Pancreas (tissue), 10 donors: ENCODE results near the gene ZNF48. TPM values are rescaled to one million over a fixed set of nuclear protein-coding genes. Genes with fewer than 3 reads are reported as not detected.
A peak's percentile ranks its signal among the peaks of the same experiment; 100 is the strongest.

ENCODE experiments used
- ATAC-seq, 4 donors: fragments of 200-7000 bp; cut with Tn5 transposase; one replicate each; pipeline versions ENCODE4 v1.8.0 to v1.9.1; 2020; ENCODE audit warnings: mild to moderate bottlenecking in 4 of 4, moderate library complexity in 4 of 4
- DNase-seq, 6 donors: peaks; one replicate each; pipeline ENCODE4 v3.0.0-alpha.2; 2020
- FAIRE-seq: peaks from 2 replicates; lab custom pipeline; 2012; peaks lifted over from hg19 to GRCh38; lab: Jason Lieb, UNC
- H3K27ac ChIP-seq, 4 donors: fragments of 200-600 bp; sonication (generic); 1 replicate in 3 of 4; 2 replicates in 1 of 4; pipeline versions ENCODE4 v1.5.0 to v1.8.0; 2020
- H3K27me3 ChIP-seq, 4 donors: fragments of 200-600 bp; one replicate each; pipeline ENCODE4 v1.8.0; 2021
- H3K36me3 ChIP-seq, 3 donors: fragments of 200-600 bp; sonication (generic) in 1 of 3; one replicate each; pipeline versions ENCODE4 v1.5.0 to v1.8.0; 2020 to 2021
- H3K4me1 ChIP-seq, 3 donors: fragments of 200-600 bp; one replicate each; pipeline ENCODE4 v1.8.0; 2021
- H3K4me3 ChIP-seq, 4 donors: fragments of 200-600 bp; sonication (generic) in 2 of 4; one replicate each; pipeline versions ENCODE4 v1.5.0 to v1.8.0; 2020 to 2021
- H3K9me3 ChIP-seq, 4 donors: fragments of 200-600 bp; one replicate each; pipeline ENCODE4 v1.8.0; 2021
- WGBS, 2 donors: extraction: QIAGEN DNeasy Blood & Tissue Kit; methylation state at CpG; one replicate each; pipeline ENCODE4 v1.1.7; 2013; 5-methylcytosine and 5-hydroxymethylcytosine counted together
- intact Hi-C, 3 donors: fragments of 100-400 bp; cut with DNase I; formaldehyde crosslinking; loops; one replicate each; pipeline versions ENCODE4 v1.11.1 to v1.14.2; 2022
- polyA plus RNA-seq, 2 donors: library from polyadenylated mRNA; stranded (reverse); fragments of 200-250 nt; gene quantifications; one replicate each; pipeline ENCODE4 v1.2.3, GENCODE V29; 2013
- total RNA-seq, 6 donors: library from RNA; stranded (reverse); fragmentation: NEBNext Ultra II Directional in 4 of 6; extraction: Animal tissue kit (Norgen Biotek cat#: 25700) in 4 of 6; gene quantifications; one replicate each; pipeline versions ENCODE4 v1.2.1 to v1.2.4, GENCODE V29; 2021 to 2023
- TF ChIP-seq, protein P1 (sequence below), 4 donors: fragments of 200-600 bp; sonication (generic) in 3 of 4; IDR thresholded peaks; one replicate each; pipeline versions ENCODE4 v1.5.0 to v1.8.0; 2021; ENCODE audit warnings: antibody characterized with exemption in 4 of 4
- donor health status: healthy with polysubstance abuse.
- donor health status: DM: no; HTN: no; CAD: no; lungs with moderate emphysema.
- donor health status: DM: no; HTN: no; CAD: no.
- donor health status: control.
- donor health status: control.
- donor health status: Bipolar disorder and iron deficiency.
- donor health status: DM: yes; HTN: yes; CAD: no.
- donor health status: DM: no; HTN: no; CAD: no.
- donor health status: DM: no; HTN: no; CAD: no.
- donor health status: DM: yes; HTN: yes; CAD: no.

ZNF48 gene
- total and polyA plus RNA-seq, 8 donors: 3.1 to 6.5 (median 4.6) TPM

DNA sequence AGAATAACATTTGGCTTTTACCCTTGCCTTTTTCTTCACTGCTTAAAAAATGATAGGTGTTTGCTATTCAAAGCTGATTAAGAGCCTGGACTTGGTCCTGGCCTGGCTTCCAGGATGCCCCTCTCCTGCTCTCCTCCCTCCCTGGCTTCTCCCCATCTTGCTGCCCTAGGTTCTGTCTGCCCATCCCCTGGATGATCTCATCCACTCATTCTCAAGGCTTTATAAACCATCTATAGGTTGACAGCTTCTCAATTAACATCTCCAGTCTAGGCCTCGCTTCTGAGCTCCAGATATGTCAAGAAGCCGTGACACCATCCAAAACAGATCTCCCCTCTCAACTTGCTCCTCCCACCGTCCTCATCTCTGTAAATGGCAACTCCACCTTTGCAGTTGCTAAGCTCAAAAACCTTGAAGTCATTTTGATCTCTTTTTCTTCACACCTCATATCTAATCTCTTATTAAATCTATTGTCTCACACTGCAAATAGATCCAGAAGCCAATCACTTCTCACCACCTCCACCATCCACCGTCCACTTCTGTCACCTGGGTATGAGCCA is 20.9 kb downstream of the ZNF48 start:
- intact Hi-C loops: no loop called here

GRCh38 chr16:30416624-30417528 is 21.7 kb downstream of the ZNF48 start:
- DNase-seq: no peak
- H3K4me1 ChIP-seq: peaks cover 19 to 25% (median 20%) of the 10 kb centered on the region in 3 donors
- H3K4me3 ChIP-seq: peak overlapping the region; percentile 40 to 66 (median 50)
- intact Hi-C loops: no loop called here
- TF ChIP-seq, protein P1, sequence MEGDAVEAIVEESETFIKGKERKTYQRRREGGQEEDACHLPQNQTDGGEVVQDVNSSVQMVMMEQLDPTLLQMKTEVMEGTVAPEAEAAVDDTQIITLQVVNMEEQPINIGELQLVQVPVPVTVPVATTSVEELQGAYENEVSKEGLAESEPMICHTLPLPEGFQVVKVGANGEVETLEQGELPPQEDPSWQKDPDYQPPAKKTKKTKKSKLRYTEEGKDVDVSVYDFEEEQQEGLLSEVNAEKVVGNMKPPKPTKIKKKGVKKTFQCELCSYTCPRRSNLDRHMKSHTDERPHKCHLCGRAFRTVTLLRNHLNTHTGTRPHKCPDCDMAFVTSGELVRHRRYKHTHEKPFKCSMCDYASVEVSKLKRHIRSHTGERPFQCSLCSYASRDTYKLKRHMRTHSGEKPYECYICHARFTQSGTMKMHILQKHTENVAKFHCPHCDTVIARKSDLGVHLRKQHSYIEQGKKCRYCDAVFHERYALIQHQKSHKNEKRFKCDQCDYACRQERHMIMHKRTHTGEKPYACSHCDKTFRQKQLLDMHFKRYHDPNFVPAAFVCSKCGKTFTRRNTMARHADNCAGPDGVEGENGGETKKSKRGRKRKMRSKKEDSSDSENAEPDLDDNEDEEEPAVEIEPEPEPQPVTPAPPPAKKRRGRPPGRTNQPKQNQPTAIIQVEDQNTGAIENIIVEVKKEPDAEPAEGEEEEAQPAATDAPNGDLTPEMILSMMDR (IDR thresholded peaks at IDR 0.05): no peak
- no peak for FAIRE-seq
- peak overlapping the region; percentile 70 to 91 (median 90) for H3K27ac ChIP-seq
- ATAC-seq: no peak
- H3K9me3 ChIP-seq: no peaks in the 10 kb centered on the region
- H3K27me3 ChIP-seq: no peaks in the 10 kb centered on the region
- no peaks in the 10 kb centered on the region for H3K36me3 ChIP-seq
- WGBS, 2 donors: 59 to 60% methylated on average over 18 of the region's 18 CpGs

More for the DNA sequence above, 20.9 kb downstream of the ZNF48 start:
- no peak for ATAC-seq
- 84 to 85% methylated on average over 4 of the region's 4 CpGs for WGBS, 2 donors
- TF ChIP-seq, protein P1 (IDR thresholded peaks at IDR 0.05): no peak
- Histone ChIP-seq H3K27me3 (no peaks in the 10 kb centered on the region), H3K4me1 (peaks cover 19 to 25% (median 20%) of the 10 kb centered on the region in 3 donors), H3K4me3 (no peak overlapping the region), H3K36me3 (no peaks in the 10 kb centered on the region), H3K9me3 (no peaks in the 10 kb centered on the region), H3K27ac (no peak overlapping the region)
- no peak for FAIRE-seq
- no peak for DNase-seq

- Histone ChIP-seq H3K4me1 (peaks cover 18 to 25% (median 19%) of the 10 kb centered on the region in 3 donors), H3K27me3 (no peaks in the 10 kb centered on the region), H3K9me3 (no peaks in the 10 kb centered on the region), H3K36me3 (no peaks in the 10 kb centered on the region), H3K27ac (peak overlapping the region; percentile 70 to 91 (median 90)), H3K4me3 (peak overlapping the region; percentile 40 to 66 (median 50))
- TF ChIP-seq, protein P1 (IDR thresholded peaks at IDR 0.05): no peak
- intact Hi-C loops: no loop called here
- WGBS, 2 donors: 1% methylated on average over 101 to 140 of the region's 140 CpGs
- ATAC-seq: peak; percentile 88 to 92 (median 90)
- DNase-seq: peak; percentile 81 to 97 (median 92)
- FAIRE-seq: no peak
Measured at GRCh38 chr16:30417529-30418349, 22.5 kb downstream of the ZNF48 start.

GRCh38 chr16:30418350-30419181 is 23.3 kb downstream of the ZNF48 start:
- no peak for ATAC-seq
- H3K4me1 ChIP-seq: peaks cover 10 to 18% (median 11%) of the 10 kb centered on the region in 3 donors
- 60 to 68% methylated on average over 26 to 31 of the region's 31 CpGs for WGBS, 2 donors
- H3K27ac ChIP-seq: peak overlapping the region; percentile 70 to 91 (median 90)
- H3K9me3 ChIP-seq: no peaks in the 10 kb centered on the region
- TF ChIP-seq, protein P1 (IDR thresholded peaks at IDR 0.05): no peak
- H3K36me3 ChIP-seq: no peaks in the 10 kb centered on the region
- intact Hi-C loops: no loop called here
- DNase-seq: no peak
- FAIRE-seq: no peak
- H3K27me3 ChIP-seq: no peaks in the 10 kb centered on the region
- peak overlapping the region; percentile 40 to 66 (median 50) for H3K4me3 ChIP-seq
